ENCODE measurements around the gene MNT. TPM values are rescaled to one million over a fixed set of nuclear protein-coding genes. Genes with fewer than 3 reads are reported as not detected.
A peak's percentile ranks its signal among the peaks of the same experiment; 100 is the strongest.

The MNT gene
- total and polyA plus RNA-seq, 11 donors = 4.1 to 20.4 (median 9.8) TPM

DNA sequence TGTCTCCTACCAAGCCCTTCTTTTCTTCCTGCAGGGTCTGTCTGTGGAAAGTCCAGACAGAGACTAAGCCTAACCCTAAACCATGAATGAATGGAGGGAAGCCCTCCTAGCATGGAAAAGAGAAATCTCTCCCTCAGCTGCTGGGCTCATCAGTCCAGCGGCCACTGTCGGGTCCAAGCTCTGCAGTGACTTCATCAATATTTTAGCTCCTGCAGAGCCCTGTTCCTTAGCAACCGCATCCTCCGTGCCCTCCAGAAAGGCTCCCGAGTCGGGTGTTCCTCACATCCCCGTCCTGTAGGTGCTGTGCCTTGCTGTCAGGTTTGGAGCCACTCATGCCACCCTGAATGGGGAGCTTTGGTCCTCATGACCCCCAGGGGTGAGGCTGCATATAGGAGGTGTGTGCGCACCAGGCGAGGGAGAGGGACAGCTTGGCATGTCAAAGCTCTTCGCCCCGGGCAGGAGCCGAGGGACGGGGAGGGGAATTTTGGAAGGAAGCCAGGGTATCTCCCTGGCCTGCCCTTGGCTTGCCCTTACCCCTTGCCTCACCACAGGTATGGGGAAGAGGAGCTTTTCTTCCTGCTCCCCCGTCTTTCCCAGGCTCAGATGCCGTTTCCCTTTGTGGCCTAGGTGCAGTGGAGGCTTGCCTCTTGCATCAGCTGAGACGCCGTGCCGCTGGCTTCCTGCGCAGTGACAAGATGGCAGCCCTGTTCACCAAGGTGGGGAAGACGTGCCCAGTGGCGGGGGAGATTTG lies 39.7 kb downstream of the MNT start:
- no peak overlapping the region for H3K27ac ChIP-seq
- DNase-seq = peak in 1 of 5 donors; percentile 44
- WGBS, 4 donors = 72 to 79% (median 78%) methylated on average over 21 of the region's 21 CpGs

DNA sequence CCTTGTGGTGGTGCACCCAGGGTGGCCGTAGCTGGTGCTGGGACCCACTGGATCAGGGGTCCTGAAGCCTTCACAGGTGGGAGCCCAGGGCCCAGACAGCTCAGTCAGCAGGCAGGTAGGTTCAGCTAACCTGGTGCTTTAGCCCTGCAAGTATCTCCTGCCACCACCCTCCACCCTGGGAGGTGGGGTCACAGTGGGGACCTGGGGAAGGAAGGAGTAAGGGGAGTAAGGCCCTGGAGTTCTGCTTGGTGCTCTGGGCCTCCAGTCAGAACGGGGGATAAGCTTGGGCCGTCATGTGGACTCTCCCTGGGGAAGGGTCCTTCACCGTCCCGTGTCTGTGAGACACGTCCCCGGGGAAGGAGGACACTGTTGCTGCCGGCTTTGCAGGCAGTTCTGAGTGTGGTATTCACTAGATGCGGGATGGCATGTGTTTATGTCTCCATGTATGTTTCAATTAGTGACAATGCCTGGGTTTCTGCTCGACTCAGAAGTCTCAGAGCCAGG lies 42.9 kb downstream of the MNT start:
- intact Hi-C loops (cut with DNase I) = no loop called here
- Histone ChIP-seq H3K4me1 (peaks cover 0 to 11% (median 0%) of the 10 kb centered on the region in 12 donors), H3K36me3 (peaks cover 0 to 21% (median 7%) of the 10 kb centered on the region in 9 donors), H3K4me3 (no peak overlapping the region), H3K27ac (no peak overlapping the region), H3K27me3 (no peaks in the 10 kb centered on the region), H3K9me3 (no peaks in the 10 kb centered on the region)
- WGBS, 4 donors = 90 to 94% (median 90%) methylated on average over 9 to 10 of the region's 10 CpGs
- ATAC-seq (no peak), DNase-seq (no peak)
- TF ChIP-seq, protein P1, sequence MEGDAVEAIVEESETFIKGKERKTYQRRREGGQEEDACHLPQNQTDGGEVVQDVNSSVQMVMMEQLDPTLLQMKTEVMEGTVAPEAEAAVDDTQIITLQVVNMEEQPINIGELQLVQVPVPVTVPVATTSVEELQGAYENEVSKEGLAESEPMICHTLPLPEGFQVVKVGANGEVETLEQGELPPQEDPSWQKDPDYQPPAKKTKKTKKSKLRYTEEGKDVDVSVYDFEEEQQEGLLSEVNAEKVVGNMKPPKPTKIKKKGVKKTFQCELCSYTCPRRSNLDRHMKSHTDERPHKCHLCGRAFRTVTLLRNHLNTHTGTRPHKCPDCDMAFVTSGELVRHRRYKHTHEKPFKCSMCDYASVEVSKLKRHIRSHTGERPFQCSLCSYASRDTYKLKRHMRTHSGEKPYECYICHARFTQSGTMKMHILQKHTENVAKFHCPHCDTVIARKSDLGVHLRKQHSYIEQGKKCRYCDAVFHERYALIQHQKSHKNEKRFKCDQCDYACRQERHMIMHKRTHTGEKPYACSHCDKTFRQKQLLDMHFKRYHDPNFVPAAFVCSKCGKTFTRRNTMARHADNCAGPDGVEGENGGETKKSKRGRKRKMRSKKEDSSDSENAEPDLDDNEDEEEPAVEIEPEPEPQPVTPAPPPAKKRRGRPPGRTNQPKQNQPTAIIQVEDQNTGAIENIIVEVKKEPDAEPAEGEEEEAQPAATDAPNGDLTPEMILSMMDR (IDR thresholded peaks at IDR 0.05) = no peak
- TF ChIP-seq POLR2A (IDR thresholded peaks at IDR 0.05) = no peak

More for the DNA sequence above, 39.7 kb downstream of the MNT start:
- no peak overlapping the region for H3K4me3 ChIP-seq
- intact Hi-C loops (cut with DNase I) = no loop called here
- H3K9me3 ChIP-seq = no peaks in the 10 kb centered on the region
- H3K4me1 ChIP-seq = peaks cover 0 to 33% (median 14%) of the 10 kb centered on the region in 12 donors
- H3K27me3 ChIP-seq = no peaks in the 10 kb centered on the region
- TF ChIP-seq, protein P1 (IDR thresholded peaks at IDR 0.05) = no peak
- TF ChIP-seq POLR2A (IDR thresholded peaks at IDR 0.05) = no peak
- peaks cover 0 to 50% (median 14%) of the 10 kb centered on the region in 9 donors for H3K36me3 ChIP-seq
- no peak for ATAC-seq

DNA sequence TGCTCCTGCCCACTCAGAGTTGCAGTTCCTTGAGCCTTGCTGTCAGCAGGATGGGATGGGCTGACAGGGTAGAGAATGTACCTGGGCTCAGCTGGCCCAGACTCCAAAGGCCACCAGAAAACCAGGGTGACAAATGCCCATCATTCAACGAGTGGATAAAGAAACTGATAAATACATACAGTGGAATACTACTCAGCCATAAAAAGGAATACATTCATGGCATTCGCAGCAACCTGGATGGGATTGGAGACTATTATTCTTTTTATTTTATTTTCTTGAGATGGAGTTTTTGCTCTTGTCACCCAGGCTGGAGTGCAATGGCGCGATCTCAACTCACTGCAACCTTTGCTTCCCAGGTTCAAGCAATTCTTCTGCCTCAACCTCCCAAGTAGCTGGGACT lies 43.6 kb downstream of the MNT start:
- TF ChIP-seq, protein P1 (IDR thresholded peaks at IDR 0.05) = no peak
- TF ChIP-seq POLR2A (IDR thresholded peaks at IDR 0.05) = no peak
- ATAC-seq = no peak
- H3K4me3 ChIP-seq = no peak overlapping the region
- intact Hi-C loops (cut with DNase I) = no loop called here
- WGBS, 4 donors = 96 to 99% (median 97%) methylated on average over 4 of the region's 4 CpGs
- H3K36me3 ChIP-seq = peaks cover 0 to 15% (median 5%) of the 10 kb centered on the region in 9 donors
- H3K27ac ChIP-seq = no peak overlapping the region
- peaks cover 0 to 11% (median 0%) of the 10 kb centered on the region in 12 donors for H3K4me1 ChIP-seq
- H3K9me3 ChIP-seq = no peaks in the 10 kb centered on the region
- no peak for DNase-seq
- H3K27me3 ChIP-seq = no peaks in the 10 kb centered on the region

DNA sequence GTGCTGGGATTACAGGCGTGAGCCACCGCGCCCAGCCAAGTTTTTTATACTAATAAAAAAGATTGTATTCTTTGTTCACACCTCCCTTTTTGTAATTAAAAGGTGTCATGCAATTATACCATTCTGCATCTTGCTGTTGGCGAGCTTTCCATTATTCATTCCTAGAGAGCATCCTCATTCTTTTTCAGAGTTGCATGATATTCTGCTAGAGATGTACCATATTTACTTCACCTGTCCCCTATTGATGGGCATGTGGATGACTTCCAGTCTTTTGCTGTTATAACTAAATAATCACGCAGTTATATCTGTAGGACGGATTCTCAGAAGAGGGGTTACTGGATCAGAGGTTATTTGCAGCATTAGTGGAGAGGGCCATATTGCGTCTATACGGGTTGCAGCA lies 46.5 kb downstream of the MNT start:
- Histone ChIP-seq H3K9me3 (no peaks in the 10 kb centered on the region), H3K36me3 (no peaks in the 10 kb centered on the region), H3K27me3 (no peaks in the 10 kb centered on the region), H3K4me3 (no peak overlapping the region), H3K27ac (no peak overlapping the region), H3K4me1 (peaks cover 0 to 7% (median 0%) of the 10 kb centered on the region in 12 donors)
- 87 to 92% (median 90%) methylated on average over 8 of the region's 8 CpGs for WGBS, 4 donors
- ATAC-seq = no peak
- intact Hi-C loops (cut with DNase I) = loop anchor here in 2 of 10 donors (5.0 kb wide), 1 partner anchor 302 kb away; no protein-coding TSS in a partner anchor
- TF ChIP-seq POLR2A (IDR thresholded peaks at IDR 0.05) = no peak
- TF ChIP-seq, protein P1 (IDR thresholded peaks at IDR 0.05) = no peak
- DNase-seq = no peak
